ENCODE data around the gene FAM151B. TPM values are rescaled to one million over a fixed set of nuclear protein-coding genes. Genes with fewer than 3 reads are reported as not detected.

Gene FAM151B
- 0.48 to 0.94 TPM (median 0.62 TPM) in 3 replicates for total RNA-seq (2021)
- Bru-seq, nascent RNA, result percentile 42 among the genes with signal in this experiment
- long read RNA-seq, experiment 1, partial matches to known transcripts, result 0 of 1 reads
- long read RNA-seq, experiment 1, other reads (novel, unspliced or antisense), result 1 of 1 reads
- long read RNA-seq, experiment 2, partial matches to known transcripts, result 0 of 1 reads
- long read RNA-seq, experiment 2, other reads (novel, unspliced or antisense), result 0 of 1 reads
- long read RNA-seq, experiment 3, partial matches to known transcripts, result 0 of 3 reads
- long read RNA-seq, experiment 3, other reads (novel, unspliced or antisense), result 2 of 3 reads

GRCh38 chr5:80487829-80488721, at the start of gene FAM151B:
Gene FAM151B, plus strand, starts transcription at chr5:80488100. Its CDS starts 24 bp downstream, at chr5:80488124.
- H3K9me3 Mint-ChIP-seq, result peaks cover 10% of the 10 kb centered on the region
- DNase-seq (ENCODE audit: low spot score) (peak; percentile 96), ATAC-seq (peak; percentile 94)
- peaks cover 48% of the 10 kb centered on the region for H3K4me1 Mint-ChIP-seq
- peaks cover 21% of the 10 kb centered on the region for H3K36me3 Mint-ChIP-seq
- ChIA-PET CTCF (interaction anchor here (0.6 to 1.7 kb wide), 5 partner anchors 18 to 422 kb away, joined by 3 to 5 read pairs (median 3); partner anchors contain the start of gene ANKRD34B), POLR2A (interaction anchor here (0.6 to 1.1 kb wide), 6 partner anchors 81 to 167 kb away, joined by 3 to 11 read pairs (median 3); partner anchors contain the start of genes ANKRD34B, DHFR and MSH3)
- peak within 1 kb of the TSS; percentile 82 for H3K4me3 Mint-ChIP-seq
- peak within 1 kb of the TSS; percentile 98 for H3K27ac Mint-ChIP-seq
- H3K27me3 Mint-ChIP-seq (ENCODE audit: low read depth), result no peaks in the 10 kb centered on the region
- TF ChIP-seq ZNF396 (CRISPR knock-in tag; IDR thresholded peaks at IDR 0.05; ENCODE audit: borderline replicate concordance), result no peak
- 0 out of 2 replicates have a peak, but pooled peaks have one; percentile 53 for TF ChIP-seq TEAD4 (CRISPR knock-in tag; IDR thresholded peaks at IDR 0.05)
- TF ChIP-seq ETV6 (CRISPR knock-in tag; IDR thresholded peaks at IDR 0.05), result peak; percentile 78; the same call in 1 of the 2 replicates
- TF ChIP-seq ATF3 (CRISPR knock-in tag; conservative IDR thresholded peaks at IDR 0.05), result no peak
- TF ChIP-seq ZNF532 (CRISPR knock-in tag; IDR thresholded peaks at IDR 0.05; ENCODE audit: borderline replicate concordance), result no peak
- peak; percentile 52; the same call in 1 of the 2 replicates for TF ChIP-seq ZNF281 (CRISPR knock-in tag; IDR thresholded peaks at IDR 0.05)
- TF ChIP-seq ATF1 (CRISPR knock-in tag; IDR thresholded peaks at IDR 0.05), result 0 out of 2 replicates have a peak, but pooled peaks have one; percentile 64
- TF ChIP-seq ESRRA (CRISPR knock-in tag; IDR thresholded peaks at IDR 0.05; ENCODE audit: borderline replicate concordance), result no peak
- TF ChIP-seq NR1H2 (CRISPR knock-in tag; IDR thresholded peaks at IDR 0.05), result no peak
- TF ChIP-seq MAX (CRISPR knock-in tag; IDR thresholded peaks at IDR 0.05), result peak; percentile 97
- TF ChIP-seq MLX (CRISPR knock-in tag; IDR thresholded peaks at IDR 0.05), result no peak
- peak; percentile 97; the same call in 1 of the 2 replicates for TF ChIP-seq AFF4 (CRISPR knock-in tag; IDR thresholded peaks at IDR 0.05; ENCODE audit: borderline replicate concordance)
- peak; percentile 49; the same call in 1 of the 2 replicates for TF ChIP-seq SMAD3 (CRISPR knock-in tag; IDR thresholded peaks at IDR 0.05; ENCODE audit: borderline replicate concordance)
- TF ChIP-seq CREM (CRISPR knock-in tag; IDR thresholded peaks at IDR 0.05), result peak; percentile 62; the same call in 1 of the 2 replicates
- TF ChIP-seq RORB (CRISPR knock-in tag; IDR thresholded peaks at IDR 0.05), result no peak
- no peak for TF ChIP-seq ELF4 (CRISPR knock-in tag; IDR thresholded peaks at IDR 0.05; ENCODE audit: low read depth)
- TF ChIP-seq E2F1 (CRISPR knock-in tag; IDR thresholded peaks at IDR 0.05), result peak; percentile 83; the same call in 1 of the 2 replicates
- peak; percentile 63; the same call in 1 of the 2 replicates for TF ChIP-seq MYBL2 (CRISPR knock-in tag; IDR thresholded peaks at IDR 0.05)
- no peak for TF ChIP-seq ZNF263 (CRISPR knock-in tag; IDR thresholded peaks at IDR 0.05; ENCODE audit: low read depth)
